CD4-positive, alpha-beta T cell treated with Interleukin-15 for 4 hours (primary cell): ENCODE data around the gene MPP7.

Experiments
- DNase-seq: peaks from one replicate; pipeline ENCODE4 v3.0.0-alpha.2; 2020; ENCODE audit warnings: low spot score

MPP7 gene

GRCh38 chr10:28269842-28270456, 32.9 kb downstream of the MPP7 start:
- no peak for DNase-seq

DNA sequence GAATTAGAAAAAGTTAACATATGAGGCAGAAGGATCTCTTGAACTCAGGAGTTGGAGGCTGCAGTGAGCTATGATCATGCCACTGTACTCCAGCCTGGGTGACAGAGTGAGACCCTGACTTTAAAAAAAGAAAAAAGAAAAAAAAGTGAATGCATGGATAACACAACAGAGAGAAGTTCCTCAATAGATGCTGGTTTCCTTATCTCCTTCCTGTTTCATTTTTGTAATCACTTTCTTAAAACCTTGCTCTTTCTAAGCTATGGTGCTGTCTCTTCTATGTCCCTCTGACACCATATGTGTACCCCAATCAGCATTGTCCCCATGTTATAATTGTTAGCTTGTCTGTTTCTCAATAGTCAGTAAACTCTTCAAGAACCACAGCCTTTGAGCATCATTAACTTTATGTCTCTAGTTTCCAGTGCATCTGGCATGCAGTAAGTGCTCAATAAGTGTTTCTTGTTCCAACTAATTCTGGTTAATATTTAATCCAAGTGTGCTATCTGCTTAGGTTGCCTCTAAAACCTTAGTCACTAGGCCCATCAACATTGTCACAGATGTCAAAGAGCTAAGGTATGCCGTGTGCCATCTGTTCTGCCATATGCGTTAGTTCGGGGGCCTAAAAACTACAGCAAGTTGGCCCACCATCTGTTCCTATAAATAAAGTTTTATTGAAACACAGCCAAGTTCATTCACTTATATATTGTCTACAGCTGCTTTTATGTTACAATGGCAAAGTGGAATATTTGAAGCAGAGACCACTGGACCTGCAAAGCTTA, 36.2 kb downstream of the MPP7 start:
- no peak for DNase-seq

DNA sequence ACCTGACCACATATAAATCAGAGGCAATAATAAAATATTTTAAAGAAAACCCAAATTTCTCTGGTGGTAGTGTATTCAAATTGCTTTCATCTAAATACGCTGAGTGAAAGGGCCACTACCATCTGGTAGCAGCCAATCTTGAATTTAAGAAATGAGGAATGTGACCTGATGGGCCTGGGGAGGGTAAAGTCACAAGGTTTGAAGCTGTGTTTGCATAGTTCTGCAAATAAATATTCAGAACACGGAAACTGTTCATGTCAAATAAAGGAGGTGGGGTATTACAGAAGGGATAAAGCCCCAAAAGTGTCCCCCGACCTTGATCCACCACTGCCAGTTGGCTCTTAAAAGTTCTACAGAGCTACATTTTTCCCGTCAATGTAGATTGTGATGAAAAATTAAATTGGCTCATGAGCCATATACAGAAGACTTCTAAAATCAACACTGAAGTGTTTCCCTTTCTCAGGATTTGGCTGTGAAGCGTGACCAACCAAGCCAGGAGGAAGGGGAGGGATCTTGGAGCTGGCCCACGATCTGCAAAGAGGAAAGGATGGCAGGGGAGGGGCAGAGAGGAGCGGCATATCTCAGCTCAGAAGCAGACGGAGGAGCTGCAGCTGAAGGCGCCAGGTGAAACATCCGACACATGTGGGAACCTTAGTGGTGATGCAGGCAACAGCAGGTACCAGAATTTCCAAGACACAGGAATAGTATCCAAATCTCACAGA, 39.6 kb downstream of the MPP7 start:
- no peak for DNase-seq

GRCh38 chr10:28256776-28257175, 46.1 kb downstream of the MPP7 start:
- DNase-seq = no peak

- no peak for DNase-seq
These were observed 48.4 kb downstream of the MPP7 start for GRCh38 chr10:28254290-28254985.

GRCh38 chr10:28253169-28253785, 49.6 kb downstream of the MPP7 start:
- DNase-seq = no peak
